Measurements from ENCODE around the gene SKAP1.

DNA sequence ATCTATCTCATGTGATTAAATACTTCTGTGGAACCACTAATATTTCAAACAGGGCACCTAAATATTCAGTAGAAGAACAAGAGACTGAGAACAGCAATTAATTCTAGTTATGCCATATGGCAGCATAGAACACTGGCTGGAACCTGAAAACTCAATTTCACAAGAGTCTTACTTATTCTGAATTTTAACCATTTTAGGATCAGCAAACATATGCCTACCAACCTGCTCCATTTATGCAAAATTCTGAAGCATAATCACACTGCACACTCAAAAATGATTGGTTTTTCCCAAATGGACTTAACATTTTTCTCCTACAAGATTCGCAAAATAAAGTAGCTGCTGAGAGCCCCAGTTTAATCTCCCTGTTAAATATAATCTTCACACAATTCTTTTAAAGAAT, 43.2 kb downstream of the SKAP1 start:
- TF ChIP-seq, protein P1, sequence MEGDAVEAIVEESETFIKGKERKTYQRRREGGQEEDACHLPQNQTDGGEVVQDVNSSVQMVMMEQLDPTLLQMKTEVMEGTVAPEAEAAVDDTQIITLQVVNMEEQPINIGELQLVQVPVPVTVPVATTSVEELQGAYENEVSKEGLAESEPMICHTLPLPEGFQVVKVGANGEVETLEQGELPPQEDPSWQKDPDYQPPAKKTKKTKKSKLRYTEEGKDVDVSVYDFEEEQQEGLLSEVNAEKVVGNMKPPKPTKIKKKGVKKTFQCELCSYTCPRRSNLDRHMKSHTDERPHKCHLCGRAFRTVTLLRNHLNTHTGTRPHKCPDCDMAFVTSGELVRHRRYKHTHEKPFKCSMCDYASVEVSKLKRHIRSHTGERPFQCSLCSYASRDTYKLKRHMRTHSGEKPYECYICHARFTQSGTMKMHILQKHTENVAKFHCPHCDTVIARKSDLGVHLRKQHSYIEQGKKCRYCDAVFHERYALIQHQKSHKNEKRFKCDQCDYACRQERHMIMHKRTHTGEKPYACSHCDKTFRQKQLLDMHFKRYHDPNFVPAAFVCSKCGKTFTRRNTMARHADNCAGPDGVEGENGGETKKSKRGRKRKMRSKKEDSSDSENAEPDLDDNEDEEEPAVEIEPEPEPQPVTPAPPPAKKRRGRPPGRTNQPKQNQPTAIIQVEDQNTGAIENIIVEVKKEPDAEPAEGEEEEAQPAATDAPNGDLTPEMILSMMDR (IDR thresholded peaks at IDR 0.05; ENCODE audit: insufficient read depth, low read length), result no peak
- TF ChIP-seq POLR2AphosphoS5 (IDR thresholded peaks at IDR 0.05; ENCODE audit: low read depth) (no peak), GABPA (IDR thresholded peaks at IDR 0.05; ENCODE audit: low read depth) (no peak), SPI1 (IDR thresholded peaks at IDR 0.05; ENCODE audit: borderline replicate concordance, low read depth) (no peak)
- TF ChIP-seq, protein P2, sequence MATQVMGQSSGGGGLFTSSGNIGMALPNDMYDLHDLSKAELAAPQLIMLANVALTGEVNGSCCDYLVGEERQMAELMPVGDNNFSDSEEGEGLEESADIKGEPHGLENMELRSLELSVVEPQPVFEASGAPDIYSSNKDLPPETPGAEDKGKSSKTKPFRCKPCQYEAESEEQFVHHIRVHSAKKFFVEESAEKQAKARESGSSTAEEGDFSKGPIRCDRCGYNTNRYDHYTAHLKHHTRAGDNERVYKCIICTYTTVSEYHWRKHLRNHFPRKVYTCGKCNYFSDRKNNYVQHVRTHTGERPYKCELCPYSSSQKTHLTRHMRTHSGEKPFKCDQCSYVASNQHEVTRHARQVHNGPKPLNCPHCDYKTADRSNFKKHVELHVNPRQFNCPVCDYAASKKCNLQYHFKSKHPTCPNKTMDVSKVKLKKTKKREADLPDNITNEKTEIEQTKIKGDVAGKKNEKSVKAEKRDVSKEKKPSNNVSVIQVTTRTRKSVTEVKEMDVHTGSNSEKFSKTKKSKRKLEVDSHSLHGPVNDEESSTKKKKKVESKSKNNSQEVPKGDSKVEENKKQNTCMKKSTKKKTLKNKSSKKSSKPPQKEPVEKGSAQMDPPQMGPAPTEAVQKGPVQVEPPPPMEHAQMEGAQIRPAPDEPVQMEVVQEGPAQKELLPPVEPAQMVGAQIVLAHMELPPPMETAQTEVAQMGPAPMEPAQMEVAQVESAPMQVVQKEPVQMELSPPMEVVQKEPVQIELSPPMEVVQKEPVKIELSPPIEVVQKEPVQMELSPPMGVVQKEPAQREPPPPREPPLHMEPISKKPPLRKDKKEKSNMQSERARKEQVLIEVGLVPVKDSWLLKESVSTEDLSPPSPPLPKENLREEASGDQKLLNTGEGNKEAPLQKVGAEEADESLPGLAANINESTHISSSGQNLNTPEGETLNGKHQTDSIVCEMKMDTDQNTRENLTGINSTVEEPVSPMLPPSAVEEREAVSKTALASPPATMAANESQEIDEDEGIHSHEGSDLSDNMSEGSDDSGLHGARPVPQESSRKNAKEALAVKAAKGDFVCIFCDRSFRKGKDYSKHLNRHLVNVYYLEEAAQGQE (IDR thresholded peaks at IDR 0.05; ENCODE audit: insufficient replicate concordance, low read depth), result no peak

All from HL-60 (cell line).